HUES6 (cell line): ENCODE results near the gene TDRD12.
"Not testable (repeated sequence)": the region's sequence is repeated elsewhere in the genome, so short reads cannot be mapped to it uniquely, and the experiment has no call there.

ENCODE experiments used
- H3K27ac ChIP-seq: 2 replicates; pipeline ENCODE4 v1.7.0; 2013; ENCODE audit warnings: low read depth, mild to moderate bottlenecking, low read length, inconsistent platforms
- H3K27me3 ChIP-seq: 2 replicates; pipeline ENCODE4 v1.6.1; 2013; ENCODE audit warnings: low read length; ENCODE audit not compliant: control insufficient read depth, insufficient read depth
- H3K36me3 ChIP-seq: 2 replicates; pipeline ENCODE4 v1.6.1; 2013; ENCODE audit warnings: low read length; ENCODE audit not compliant: control insufficient read depth, insufficient read depth
- H3K4me1 ChIP-seq: 2 replicates; pipeline ENCODE4 v1.6.1; 2013; ENCODE audit warnings: low read length; ENCODE audit not compliant: control insufficient read depth, insufficient read depth
- H3K4me3 ChIP-seq: 2 replicates; pipeline ENCODE4 v1.5.1; 2013; ENCODE audit warnings: low read depth, low read length
- H3K9ac ChIP-seq: one replicate; pipeline ENCODE4 v1.6.1; 2013; ENCODE audit warnings: mild to moderate bottlenecking, low read length
- H3K9me3 ChIP-seq: 2 replicates; pipeline ENCODE4 v1.6.1; 2013; ENCODE audit warnings: low read depth, low read length; ENCODE audit not compliant: control insufficient read depth, insufficient read depth

The TDRD12 gene

DNA sequence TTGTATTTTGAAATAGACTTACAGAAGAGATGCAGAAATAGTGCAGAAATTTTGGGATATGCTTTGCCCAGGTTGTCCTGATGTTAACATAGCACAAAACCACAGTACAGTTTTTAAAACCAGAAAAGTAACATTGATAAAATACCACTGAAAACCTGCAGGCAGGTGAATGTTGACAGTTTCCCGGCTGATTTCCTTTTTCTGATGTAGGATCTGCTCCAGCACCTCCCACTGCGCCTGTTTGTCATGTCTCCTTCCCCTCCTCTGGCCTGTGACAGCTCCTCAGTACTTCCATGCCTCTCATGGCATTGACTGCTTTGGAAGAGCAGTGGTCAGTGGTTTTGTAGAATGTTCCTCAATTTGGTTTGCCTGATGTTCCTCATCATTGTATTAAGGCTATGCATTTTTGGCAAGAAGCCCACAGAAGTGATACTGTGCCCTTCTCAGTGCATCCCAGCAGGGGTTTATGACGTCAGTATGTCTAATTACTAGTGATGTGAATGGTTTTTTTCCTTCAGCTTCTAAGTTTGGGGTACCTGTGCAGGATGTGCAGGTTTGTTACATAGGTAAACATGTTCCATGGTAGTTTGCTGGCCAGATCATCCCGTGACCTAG lies 31.0 kb downstream of the TDRD12 start:
- no peak overlapping the region for H3K9ac ChIP-seq
- no peak overlapping the region for H3K4me3 ChIP-seq
- H3K27ac ChIP-seq, result no peak overlapping the region
- H3K4me1 ChIP-seq, result no peaks in the 10 kb centered on the region
- no peaks in the 10 kb centered on the region for H3K9me3 ChIP-seq
- H3K27me3 ChIP-seq, result no peaks in the 10 kb centered on the region
- H3K36me3 ChIP-seq, result no peaks in the 10 kb centered on the region

DNA sequence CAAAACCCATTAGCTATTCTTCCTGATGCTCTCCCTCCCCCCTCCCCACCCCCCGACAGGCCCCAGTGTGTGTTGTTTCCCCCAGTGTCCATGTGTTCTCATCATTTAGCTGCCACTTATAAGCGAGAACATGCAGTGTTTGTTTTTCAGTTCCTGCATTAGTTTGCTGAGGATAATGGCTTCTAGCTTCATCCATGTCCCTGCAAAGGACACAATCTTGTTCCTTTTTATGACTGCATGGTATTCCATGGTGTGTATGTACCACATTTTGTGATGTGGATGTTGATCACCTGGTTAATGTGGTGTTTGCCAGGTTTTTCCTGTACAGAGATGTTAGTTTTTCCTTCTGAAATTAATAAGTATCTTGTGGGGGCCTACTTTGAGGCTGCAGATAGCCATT lies 31.5 kb downstream of the TDRD12 start:
- Histone ChIP-seq H3K9ac (no peak overlapping the region), H3K4me3 (no peak overlapping the region), H3K27me3 (no peaks in the 10 kb centered on the region), H3K9me3 (no peaks in the 10 kb centered on the region), H3K36me3 (no peaks in the 10 kb centered on the region), H3K4me1 (no peaks in the 10 kb centered on the region), H3K27ac (no peak overlapping the region)

DNA sequence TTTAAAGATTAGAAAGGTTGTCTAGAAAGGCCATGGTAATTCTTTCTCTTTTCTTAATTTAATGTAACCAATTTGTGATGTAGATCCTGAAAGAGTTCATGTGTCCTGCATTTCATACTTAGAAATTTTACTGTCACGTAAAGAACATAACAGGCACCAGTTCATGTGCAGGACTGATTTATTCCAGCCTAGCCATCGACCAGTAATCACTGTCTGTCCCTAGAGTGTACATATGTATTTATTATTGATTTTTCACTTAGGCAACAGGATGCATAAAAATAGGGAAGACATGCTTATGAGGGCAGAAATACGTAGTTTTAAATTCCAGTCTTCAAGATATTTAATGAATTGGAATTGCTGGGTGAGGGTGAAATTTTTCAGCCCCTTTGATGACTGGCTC lies 37.6 kb downstream of the TDRD12 start:
- H3K9me3 ChIP-seq, result peaks cover 5% of the 10 kb centered on the region; the same call in 1 of the 2 replicates
- H3K9ac ChIP-seq, result no peak overlapping the region
- no peaks in the 10 kb centered on the region for H3K27me3 ChIP-seq
- no peaks in the 10 kb centered on the region for H3K36me3 ChIP-seq
- no peak overlapping the region for H3K4me3 ChIP-seq
- no peak overlapping the region for H3K27ac ChIP-seq
- H3K4me1 ChIP-seq, result no peaks in the 10 kb centered on the region

DNA sequence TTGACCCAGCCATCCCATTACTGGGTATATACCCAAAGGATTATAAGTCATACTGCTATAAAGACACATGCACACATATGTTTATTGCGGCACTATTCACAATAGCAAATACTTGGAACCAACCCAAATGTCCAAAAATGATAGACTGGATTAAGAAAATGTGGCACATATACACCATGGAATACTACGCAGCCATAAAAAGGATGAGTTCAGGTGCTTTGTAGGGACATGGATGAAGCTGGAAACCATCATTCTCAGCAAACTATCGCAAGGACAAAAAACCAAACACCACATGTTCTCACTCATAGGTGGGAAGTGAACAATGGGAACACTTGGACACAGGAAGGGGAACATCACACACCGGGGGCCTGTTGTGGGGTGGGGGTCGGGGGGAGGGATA lies 45.8 kb downstream of the TDRD12 start:
- not testable (repeated sequence) for H3K4me3 ChIP-seq, H3K27ac ChIP-seq, H3K9me3 ChIP-seq, H3K36me3 ChIP-seq, H3K27me3 ChIP-seq, H3K9ac ChIP-seq, H3K4me1 ChIP-seq

DNA sequence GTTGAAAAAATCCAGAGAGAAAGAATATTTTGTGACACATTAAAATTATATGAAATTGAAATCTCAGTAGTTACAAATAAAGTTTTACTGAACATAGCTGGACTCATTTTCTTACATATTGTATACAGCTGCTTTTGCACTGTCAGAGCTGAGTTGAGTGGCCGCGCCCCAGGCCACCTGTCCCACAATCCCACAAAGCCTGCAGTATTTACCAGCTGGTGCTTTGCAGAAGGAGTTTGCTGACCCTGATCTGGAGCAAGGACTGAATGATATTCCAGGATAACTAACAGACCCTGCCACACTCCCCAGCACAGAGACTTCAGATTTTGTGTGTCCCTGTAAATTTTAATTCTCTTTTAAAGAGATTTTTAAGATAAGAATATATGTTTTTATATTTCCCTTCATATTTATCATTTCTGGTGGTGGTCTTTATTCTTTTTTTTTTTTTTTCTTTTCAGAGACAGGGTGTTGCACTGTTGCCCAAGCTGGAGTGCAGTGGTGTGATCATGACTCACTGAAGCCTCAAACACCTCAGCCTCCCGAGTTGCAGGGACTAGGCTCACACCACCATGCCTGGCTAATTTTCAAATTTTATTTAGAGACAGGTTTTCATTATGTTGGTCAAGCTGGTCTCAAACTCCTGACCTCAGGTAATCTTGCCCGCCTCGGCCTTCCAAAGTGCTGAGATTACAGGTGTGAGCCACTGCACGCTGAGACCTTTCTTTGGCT lies 48.5 kb downstream of the TDRD12 start:
- Histone ChIP-seq H3K27ac (no peak overlapping the region), H3K4me3 (no peak overlapping the region), H3K4me1 (no peaks in the 10 kb centered on the region), H3K36me3 (no peaks in the 10 kb centered on the region), H3K9ac (no peak overlapping the region), H3K27me3 (no peaks in the 10 kb centered on the region), H3K9me3 (0 out of 2 replicates have a peak, but pooled peaks cover 3% of the 10 kb centered on the region)

DNA sequence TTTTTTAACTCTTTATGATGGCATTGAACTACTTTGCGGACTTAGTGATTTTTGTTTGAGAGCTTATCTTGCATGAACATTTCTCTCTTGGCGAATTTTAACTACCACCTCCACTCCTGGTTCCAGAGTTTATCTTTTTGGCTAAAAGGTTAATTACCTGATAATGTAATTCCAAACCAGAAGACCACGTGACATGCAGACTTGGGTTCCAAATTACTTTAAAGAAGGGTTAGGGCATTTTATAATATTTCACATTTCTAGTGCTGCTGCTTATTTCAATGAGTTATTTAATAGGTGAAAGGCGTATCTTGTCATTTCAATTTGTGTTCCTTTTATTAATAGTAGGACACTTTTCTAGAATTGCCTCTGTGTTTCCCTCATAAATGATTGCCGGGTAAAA lies 52.0 kb downstream of the TDRD12 start:
- Histone ChIP-seq H3K4me3 (no peak overlapping the region), H3K9ac (no peak overlapping the region), H3K9me3 (0 out of 2 replicates have a peak, but pooled peaks cover 3% of the 10 kb centered on the region), H3K36me3 (no peaks in the 10 kb centered on the region), H3K4me1 (no peaks in the 10 kb centered on the region), H3K27ac (no peak overlapping the region), H3K27me3 (no peaks in the 10 kb centered on the region)

DNA sequence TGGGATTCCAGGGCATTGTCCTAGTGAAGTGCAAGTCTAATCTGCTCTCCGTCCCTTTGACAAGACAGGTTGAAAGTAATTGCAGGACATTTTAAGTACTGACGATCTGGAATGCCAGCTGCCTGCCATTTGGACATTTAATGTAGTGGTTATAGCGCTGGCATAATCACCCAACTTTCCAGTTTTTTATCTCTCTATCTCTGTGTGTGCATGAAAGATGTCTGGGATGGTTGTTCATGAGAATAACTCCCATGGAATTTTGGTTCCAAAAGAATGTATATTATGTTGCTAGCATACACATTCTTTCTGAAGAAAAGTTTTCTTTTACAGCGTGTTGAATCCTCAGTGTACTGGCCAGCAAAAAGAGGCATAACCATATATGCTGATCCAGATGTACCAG lies 53.6 kb downstream of the TDRD12 start:
- Histone ChIP-seq H3K36me3 (no peaks in the 10 kb centered on the region), H3K4me3 (no peak overlapping the region), H3K9ac (no peak overlapping the region), H3K27ac (no peak overlapping the region), H3K9me3 (0 out of 2 replicates have a peak, but pooled peaks cover 3% of the 10 kb centered on the region), H3K27me3 (no peaks in the 10 kb centered on the region), H3K4me1 (no peaks in the 10 kb centered on the region)

DNA sequence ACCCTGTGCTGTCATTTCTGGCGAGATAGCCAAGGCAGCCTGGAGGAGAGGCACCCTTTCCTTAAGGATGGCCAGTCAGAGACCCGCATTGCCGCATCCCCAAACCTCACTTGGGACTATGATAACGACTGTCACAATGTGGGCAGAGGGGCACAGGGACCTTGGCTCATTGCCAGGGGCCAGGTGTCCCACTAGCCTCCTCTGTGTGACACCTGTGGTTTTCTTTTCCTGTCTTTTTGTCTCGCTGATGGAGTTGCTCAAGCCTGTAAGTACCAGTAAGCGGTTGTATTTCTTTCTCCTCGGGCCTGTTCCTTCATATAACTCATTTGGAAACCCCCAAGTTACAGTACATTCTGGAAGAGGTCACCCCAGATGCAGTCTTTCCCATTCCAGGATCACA lies 59.5 kb downstream of the TDRD12 start:
- Histone ChIP-seq H3K27me3 (no peaks in the 10 kb centered on the region), H3K9ac (no peak overlapping the region), H3K4me3 (no peak overlapping the region), H3K9me3 (peaks cover 4% of the 10 kb centered on the region; the same call in 1 of the 2 replicates), H3K4me1 (peaks cover 10% of the 10 kb centered on the region; the same call in 1 of the 2 replicates), H3K27ac (no peak overlapping the region), H3K36me3 (no peaks in the 10 kb centered on the region)

DNA sequence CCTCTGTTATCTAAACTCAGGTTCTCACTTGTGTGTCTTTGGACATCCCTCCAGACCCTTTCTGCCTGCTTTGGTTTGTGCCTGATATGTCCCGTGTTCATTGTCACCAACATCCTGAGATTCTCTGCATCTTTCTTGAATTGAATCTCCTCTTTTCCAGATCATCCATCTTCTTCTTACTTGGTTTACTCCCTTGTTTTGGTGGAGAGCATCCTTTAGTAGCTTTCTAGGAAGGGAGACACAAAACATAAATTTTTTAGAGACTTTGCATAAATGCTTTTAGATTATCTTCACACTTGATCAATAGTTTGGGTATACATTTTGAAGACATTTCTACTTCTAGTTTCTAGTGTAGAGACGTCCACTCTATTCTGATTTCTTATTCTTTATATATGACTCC lies 61.7 kb downstream of the TDRD12 start:
- H3K36me3 ChIP-seq, result no peaks in the 10 kb centered on the region
- peaks cover 4% of the 10 kb centered on the region; the same call in 1 of the 2 replicates for H3K9me3 ChIP-seq
- no peaks in the 10 kb centered on the region for H3K27me3 ChIP-seq
- peaks cover 10% of the 10 kb centered on the region; the same call in 1 of the 2 replicates for H3K4me1 ChIP-seq
- H3K4me3 ChIP-seq, result no peak overlapping the region
- no peak overlapping the region for H3K9ac ChIP-seq
- H3K27ac ChIP-seq, result no peak overlapping the region

DNA sequence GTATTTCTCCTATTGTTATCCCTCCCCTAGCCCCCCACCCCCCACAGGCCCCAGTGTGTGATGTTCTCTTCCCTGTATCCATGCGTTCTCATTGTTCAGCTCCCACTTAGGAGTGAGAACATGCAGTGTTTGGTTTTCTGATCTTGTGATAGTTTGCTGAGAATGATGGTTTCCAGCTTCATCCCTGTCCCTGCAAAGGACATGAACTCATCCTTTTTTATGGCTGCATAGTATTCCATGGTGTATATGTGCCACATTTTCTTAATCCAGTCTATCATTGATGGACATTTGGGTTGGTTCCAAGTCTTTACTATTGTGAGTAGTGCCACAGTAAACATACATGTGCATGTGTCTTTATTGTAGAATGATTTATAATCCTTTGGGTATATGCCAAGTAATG lies 62.5 kb downstream of the TDRD12 start:
- not testable (repeated sequence) for H3K9me3 ChIP-seq, H3K27me3 ChIP-seq, H3K4me3 ChIP-seq, H3K27ac ChIP-seq, H3K9ac ChIP-seq, H3K36me3 ChIP-seq
- peaks cover 12% of the 10 kb centered on the region for H3K4me1 ChIP-seq

DNA sequence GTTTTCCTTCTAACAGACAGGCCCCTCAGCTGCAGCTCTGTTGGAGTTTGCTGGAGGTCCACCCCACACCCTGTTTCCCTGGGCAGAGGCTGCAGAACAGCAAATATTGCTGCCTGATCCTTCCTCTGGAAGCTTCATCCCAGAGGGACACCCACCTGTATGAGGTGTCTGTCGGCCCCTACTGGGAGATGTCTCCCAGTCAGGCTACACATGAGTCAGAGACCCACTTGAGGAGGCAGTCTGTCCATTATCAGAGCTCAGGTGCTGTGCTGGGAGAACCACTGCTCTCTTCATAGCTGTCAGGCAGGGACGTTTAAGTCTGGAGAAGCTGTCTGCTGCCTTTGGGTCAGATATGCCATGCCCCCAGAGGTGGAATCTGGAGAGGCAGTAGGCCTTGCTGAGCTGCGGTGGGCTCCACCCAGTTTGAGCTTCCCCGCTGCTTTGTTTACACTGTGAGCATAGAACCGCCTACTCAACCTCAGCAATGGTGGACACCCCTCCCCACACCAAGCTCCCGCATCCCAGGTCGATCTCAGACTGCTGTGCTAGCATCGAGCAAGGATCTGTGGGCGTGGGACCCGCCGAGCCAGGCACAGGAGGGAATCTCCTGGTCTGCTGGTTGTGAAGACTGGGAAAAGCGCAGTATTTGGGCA lies 67.7 kb downstream of the TDRD12 start:
- Histone ChIP-seq H3K9ac (peak overlapping the region; percentile 54), H3K4me3 (peak overlapping the region; percentile 46)
- H3K4me1 ChIP-seq, H3K27ac ChIP-seq, H3K9me3 ChIP-seq, H3K36me3 ChIP-seq, H3K27me3 ChIP-seq: not testable (repeated sequence)
